HCT116 (cell line): ENCODE data around the gene UBASH3B. TPM values are rescaled to one million over a fixed set of nuclear protein-coding genes. Genes with fewer than 3 reads are reported as not detected.
A peak's percentile ranks its signal among the peaks of the same experiment; 100 is the strongest.

Experiments used
- ATAC-seq: fragments of 200-7000 bp; cut with Tn5 transposase; 2 replicates; pipeline ENCODE4 v1.9.1; 2020; ENCODE audit warnings: mild to moderate bottlenecking, moderate library complexity
- BruUV-seq: library from RNA; stranded (reverse); fragments of 400-500 nt; replicated peaks from 2 replicates; lab custom pipeline; 2021; lab: Mats Ljungman, UMichigan
- CTCF ChIA-PET: fragments of 300-600 bp; sonication (Branson Sonifier 250); formaldehyde crosslinking; loops from one replicate; lab custom pipeline; 2021; ENCODE audit warnings: antibody characterized with exemption; lab: Charles Lee
- POLR2A ChIA-PET: fragments of 300-600, 350-600 bp; sonication (Branson Sonifier 250); formaldehyde crosslinking; loops from one replicate; lab custom pipeline; 2021; ENCODE audit warnings: antibody characterized with exemption; lab: Charles Lee
- RAD21 ChIA-PET, 2 experiments: fragments of 300-600 bp; sonication (Branson Sonifier 250); formaldehyde crosslinking; loops; one replicate each; lab custom pipeline; 2023; ENCODE audit warnings: low total read pairs in 2 of 2; ENCODE audit not compliant: uncharacterized antibody in 2 of 2, unreplicated experiment in 2 of 2, low non-redundant PET in 1 of 2; lab: Charles Lee
- DNase-seq: peaks from one replicate; pipeline ENCODE4 v3.0.0-alpha.2; 2010; ENCODE audit warnings: low read depth, low spot score
- H2AFZ ChIP-seq: fragments of 200-600 bp; shearing (Covaris generic), sonication (generic); 2 replicates; pipeline ENCODE4 v1.6.1; 2017; ENCODE audit warnings: low read depth, mixed run types, mixed read lengths, antibody characterized with exemption, low read length; ENCODE audit not compliant: poor library complexity, severe bottlenecking
- H3K27ac ChIP-seq: 2 replicates; pipeline ENCODE4 v1.5.1; 2012; ENCODE audit warnings: low read depth, low read length
- H3K27me3 ChIP-seq: fragments of 200-600 bp; sonication (generic); 2 replicates; pipeline ENCODE4 v1.6.1; 2016; ENCODE audit warnings: mixed run types, low read length, mixed read lengths; ENCODE audit not compliant: insufficient read depth
- H3K36me3 ChIP-seq, 2 experiments: fragments of 200-500 bp in 1 of 2; fragments of 200-600 bp in 1 of 2; sonication (Bioruptor generic) in 1 of 2; sonication (generic) in 1 of 2; 2 replicates each; pipeline versions ENCODE4 v1.5.1 to v1.6.1; 2014 to 2016; ENCODE audit warnings: low read length in 2 of 2, inconsistent platforms in 1 of 2, mixed read lengths in 1 of 2, mixed run types in 1 of 2; ENCODE audit not compliant: insufficient read depth in 2 of 2, control insufficient read depth in 1 of 2
- H3K4me1 ChIP-seq, 2 experiments: fragments of 200-600 bp in 1 of 2; sonication (generic) in 1 of 2; 2 replicates each; pipeline versions ENCODE4 v1.5.1 to v1.6.1; 2012 to 2017; ENCODE audit warnings: low read length in 2 of 2, inconsistent platforms in 1 of 2, mild to moderate bottlenecking in 1 of 2, mixed read lengths in 1 of 2, mixed run types in 1 of 2, moderate library complexity in 1 of 2; ENCODE audit not compliant: insufficient read depth in 2 of 2, control insufficient read depth in 1 of 2
- H3K4me2 ChIP-seq: fragments of 200-600 bp; sonication (generic); 2 replicates; pipeline ENCODE4 v1.6.1; 2017; ENCODE audit warnings: mixed run types, low read length, mixed read lengths
- H3K4me3 ChIP-seq, 2 experiments: fragments of 200-600 bp in 1 of 2; sonication (generic) in 1 of 2; replicated peaks in 1 of 2; 2 replicates each; pipeline ENCODE4 v1.5.1; 2011 to 2016; ENCODE audit warnings: low read length in 2 of 2, control low read depth in 1 of 2, low read depth in 1 of 2, mild to moderate bottlenecking in 1 of 2, mixed read lengths in 1 of 2, mixed run types in 1 of 2
- H3K79me2 ChIP-seq: fragments of 200-600 bp; sonication (generic); 2 replicates; pipeline ENCODE4 v1.6.1; 2017; ENCODE audit warnings: mild to moderate bottlenecking, mixed run types, low read length, moderate library complexity, mixed read lengths; ENCODE audit not compliant: insufficient read depth
- H3K9ac ChIP-seq: fragments of 200-600 bp; sonication (generic); 2 replicates; pipeline ENCODE4 v1.6.1; 2016; ENCODE audit warnings: low read length, mixed read lengths
- H3K9me2 ChIP-seq: fragments of 200-600 bp; sonication (generic), shearing (Covaris generic); 2 replicates; pipeline ENCODE4 v1.6.1; 2017; ENCODE audit warnings: mixed run types, mild to moderate bottlenecking, moderate library complexity; ENCODE audit not compliant: insufficient read depth
- H3K9me3 ChIP-seq, 2 experiments: fragments of 200-500 bp in 1 of 2; fragments of 200-600 bp in 1 of 2; sonication (Bioruptor generic) in 1 of 2; sonication (generic) in 1 of 2; 2 replicates each; pipeline ENCODE4 v1.6.1; 2014 to 2017; ENCODE audit warnings: low read length in 2 of 2, mixed read lengths in 2 of 2, inconsistent platforms in 1 of 2, low read depth in 1 of 2, mild to moderate bottlenecking in 1 of 2, mixed run types in 1 of 2, moderate library complexity in 1 of 2; ENCODE audit not compliant: control insufficient read depth in 1 of 2, insufficient read depth in 1 of 2
- H4K20me1 ChIP-seq: fragments of 200-600 bp; sonication (generic), shearing (Covaris generic); 2 replicates; pipeline ENCODE4 v1.6.1; 2017; ENCODE audit warnings: mixed run types, mild to moderate bottlenecking, moderate library complexity; ENCODE audit not compliant: insufficient read depth
- CEBPB ChIP-seq: IDR thresholded peaks from 2 replicates; pipeline ENCODE4 v1.6.1; 2012; ENCODE audit warnings: low read depth
- EGR1 ChIP-seq: IDR thresholded peaks from 2 replicates; pipeline ENCODE4 v1.6.1; 2012; ENCODE audit warnings: low read depth
- EZH2 ChIP-seq: fragments of 200-600 bp; sonication (generic); IDR thresholded peaks from 2 replicates; pipeline ENCODE4 v1.6.1; 2017; ENCODE audit warnings: antibody characterized with exemption, mixed run types
- FOSL1 ChIP-seq: IDR thresholded peaks from 2 replicates; pipeline ENCODE4 v1.6.1; 2012; ENCODE audit warnings: low read depth
- JUND ChIP-seq: IDR thresholded peaks from 2 replicates; pipeline ENCODE4 v1.6.1; 2012
- POLR2AphosphoS5 ChIP-seq: IDR thresholded peaks from 2 replicates; pipeline ENCODE4 v1.6.1; 2011; ENCODE audit warnings: mild to moderate bottlenecking, low read depth, low read length, moderate library complexity
- SP1 ChIP-seq: IDR thresholded peaks from 2 replicates; pipeline ENCODE4 v1.6.1; 2012; ENCODE audit warnings: low read depth
- ZFX ChIP-seq: fragments of 450-650 bp; IDR thresholded peaks from 2 replicates; pipeline ENCODE4 v1.6.1; 2017
- ZNF274 ChIP-seq: fragments of 200-500 bp; sonication (Bioruptor generic); IDR thresholded peaks from 2 replicates; pipeline ENCODE4 v1.6.1; 2014; ENCODE audit warnings: mild to moderate bottlenecking, low read depth, low read length, inconsistent platforms
- intact Hi-C: fragments of 100-400 bp; cut with micrococcal nuclease; formaldehyde crosslinking; loops from 2 replicates; pipeline ENCODE4 v1.10.0; 2022
- total RNA-seq: library from RNA; stranded (reverse); gene quantifications from one replicate; pipeline ENCODE4 v1.2.1, GENCODE V29; 2021; ENCODE audit not compliant: unreplicated experiment
- TF ChIP-seq, protein P1 (sequence below): IDR thresholded peaks from 2 replicates; pipeline ENCODE4 v1.6.1; 2012; ENCODE audit warnings: low read depth
- TF ChIP-seq, protein P2 (sequence below): IDR thresholded peaks from 2 replicates; pipeline ENCODE4 v1.6.1; 2012

Gene UBASH3B
- total RNA-seq, 1 experiment from 2014 or later = 40.3 TPM

- DNase-seq = no peak
- CTCF ChIA-PET = no interaction called here
- Histone ChIP-seq H3K27ac (no peak overlapping the region), H3K9ac (no peak overlapping the region), H3K36me3 (no peaks in the 10 kb centered on the region), H3K79me2 (no peaks in the 10 kb centered on the region; the same call in none of the 2 replicates), H3K4me2 (peak overlapping the region; percentile 53), H3K4me1 (peaks cover 18 to 38% of the 10 kb centered on the region in 2 experiments), H3K9me2 (no peaks in the 10 kb centered on the region), H2AFZ (no peak overlapping the region), H3K4me3 (no peak overlapping the region), H3K27me3 (no peaks in the 10 kb centered on the region), H3K9me3 (no peaks in the 10 kb centered on the region), H4K20me1 (no peaks in the 10 kb centered on the region)
- TF ChIP-seq POLR2AphosphoS5 (no peak), EGR1 (no peak), FOSL1 (no peak), ZFX (no peak), CEBPB (0 out of 2 replicates have a peak, but pooled peaks have one; percentile 13), EZH2 (no peak), JUND (peak; percentile 50; the same call in 1 of the 2 replicates), ZNF274 (no peak), SP1 (no peak)
- TF ChIP-seq, protein P1, sequence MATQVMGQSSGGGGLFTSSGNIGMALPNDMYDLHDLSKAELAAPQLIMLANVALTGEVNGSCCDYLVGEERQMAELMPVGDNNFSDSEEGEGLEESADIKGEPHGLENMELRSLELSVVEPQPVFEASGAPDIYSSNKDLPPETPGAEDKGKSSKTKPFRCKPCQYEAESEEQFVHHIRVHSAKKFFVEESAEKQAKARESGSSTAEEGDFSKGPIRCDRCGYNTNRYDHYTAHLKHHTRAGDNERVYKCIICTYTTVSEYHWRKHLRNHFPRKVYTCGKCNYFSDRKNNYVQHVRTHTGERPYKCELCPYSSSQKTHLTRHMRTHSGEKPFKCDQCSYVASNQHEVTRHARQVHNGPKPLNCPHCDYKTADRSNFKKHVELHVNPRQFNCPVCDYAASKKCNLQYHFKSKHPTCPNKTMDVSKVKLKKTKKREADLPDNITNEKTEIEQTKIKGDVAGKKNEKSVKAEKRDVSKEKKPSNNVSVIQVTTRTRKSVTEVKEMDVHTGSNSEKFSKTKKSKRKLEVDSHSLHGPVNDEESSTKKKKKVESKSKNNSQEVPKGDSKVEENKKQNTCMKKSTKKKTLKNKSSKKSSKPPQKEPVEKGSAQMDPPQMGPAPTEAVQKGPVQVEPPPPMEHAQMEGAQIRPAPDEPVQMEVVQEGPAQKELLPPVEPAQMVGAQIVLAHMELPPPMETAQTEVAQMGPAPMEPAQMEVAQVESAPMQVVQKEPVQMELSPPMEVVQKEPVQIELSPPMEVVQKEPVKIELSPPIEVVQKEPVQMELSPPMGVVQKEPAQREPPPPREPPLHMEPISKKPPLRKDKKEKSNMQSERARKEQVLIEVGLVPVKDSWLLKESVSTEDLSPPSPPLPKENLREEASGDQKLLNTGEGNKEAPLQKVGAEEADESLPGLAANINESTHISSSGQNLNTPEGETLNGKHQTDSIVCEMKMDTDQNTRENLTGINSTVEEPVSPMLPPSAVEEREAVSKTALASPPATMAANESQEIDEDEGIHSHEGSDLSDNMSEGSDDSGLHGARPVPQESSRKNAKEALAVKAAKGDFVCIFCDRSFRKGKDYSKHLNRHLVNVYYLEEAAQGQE = no peak
- TF ChIP-seq, protein P2, sequence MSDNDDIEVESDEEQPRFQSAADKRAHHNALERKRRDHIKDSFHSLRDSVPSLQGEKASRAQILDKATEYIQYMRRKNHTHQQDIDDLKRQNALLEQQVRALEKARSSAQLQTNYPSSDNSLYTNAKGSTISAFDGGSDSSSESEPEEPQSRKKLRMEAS = no peak
- intact Hi-C loops = no loop called here
- ATAC-seq = no peak; the same call in 1 of the 2 replicates
- RAD21 ChIA-PET = no interaction called here
- no TSS peak for BruUV-seq
- POLR2A ChIA-PET = interaction anchor here (1.2 kb wide), 1 partner anchor 9 kb away, joined by 3 read pairs; no protein-coding TSS in a partner anchor
Observed at GRCh38 chr11:122721201-122721963, 65.9 kb downstream of the UBASH3B start.
